Muscle layer of colon (tissue), 2 donors: ENCODE results near the gene CDK14.

Source experiments
- H3K27ac ChIP-seq: one replicate; pipeline ENCODE4 v1.7.0; 2013; ENCODE audit warnings: low read depth, mild to moderate bottlenecking, low read length, moderate library complexity
- H3K27me3 ChIP-seq, 2 donors: one replicate each; pipeline ENCODE4 v1.7.0; 2013; ENCODE audit warnings: low read length in 2 of 2, mild to moderate bottlenecking in 2 of 2; ENCODE audit not compliant: insufficient read depth in 2 of 2, control insufficient read depth in 1 of 2
- H3K36me3 ChIP-seq: one replicate; pipeline ENCODE4 v1.7.0; 2013; ENCODE audit warnings: mild to moderate bottlenecking, low read length; ENCODE audit not compliant: insufficient read depth
- H3K4me1 ChIP-seq: one replicate; pipeline ENCODE4 v1.7.0; 2013; ENCODE audit warnings: mild to moderate bottlenecking, low read length; ENCODE audit not compliant: insufficient read depth
- H3K4me3 ChIP-seq, 2 donors: one replicate each; pipeline ENCODE4 v1.7.0; 2013; ENCODE audit warnings: low read length in 2 of 2, low read depth in 1 of 2, mild to moderate bottlenecking in 1 of 2, moderate library complexity in 1 of 2
- H3K9ac ChIP-seq: one replicate; pipeline ENCODE4 v1.7.0; 2013; ENCODE audit warnings: low read length
- H3K9me3 ChIP-seq: one replicate; pipeline ENCODE4 v1.7.0; 2013; ENCODE audit warnings: mild to moderate bottlenecking, low read length
- donor health status: abdominal sarcoma.
- donor health status: Adenocarcinoma of cecum.

CDK14 gene

GRCh38 chr7:91206361-91206960 is 610.3 kb downstream of the CDK14 start:
- no peaks in the 10 kb centered on the region for H3K9me3 ChIP-seq
- no peak overlapping the region for H3K4me3 ChIP-seq
- H3K27ac ChIP-seq: no peak overlapping the region
- no peaks in the 10 kb centered on the region for H3K27me3 ChIP-seq
- H3K9ac ChIP-seq: no peak overlapping the region
- no peaks in the 10 kb centered on the region for H3K36me3 ChIP-seq
- H3K4me1 ChIP-seq: no peaks in the 10 kb centered on the region

- no peak overlapping the region for H3K27ac ChIP-seq
- no peak overlapping the region for H3K4me3 ChIP-seq
- no peaks in the 10 kb centered on the region for H3K9me3 ChIP-seq
- H3K9ac ChIP-seq: no peak overlapping the region
- H3K27me3 ChIP-seq: no peaks in the 10 kb centered on the region
- H3K4me1 ChIP-seq: no peaks in the 10 kb centered on the region
- no peaks in the 10 kb centered on the region for H3K36me3 ChIP-seq
Observed at GRCh38 chr7:91212582-91212981, 616.5 kb downstream of the CDK14 start.

- no peaks in the 10 kb centered on the region for H3K36me3 ChIP-seq
- no peaks in the 10 kb centered on the region for H3K4me1 ChIP-seq
- no peaks in the 10 kb centered on the region for H3K9me3 ChIP-seq
- no peaks in the 10 kb centered on the region for H3K27me3 ChIP-seq
- H3K4me3 ChIP-seq: no peak overlapping the region
- H3K9ac ChIP-seq: no peak overlapping the region
- no peak overlapping the region for H3K27ac ChIP-seq
Observed at GRCh38 chr7:91226411-91226810, 630.3 kb downstream of the CDK14 start.

GRCh38 chr7:91228327-91228726 is 632.2 kb downstream of the CDK14 start:
- Histone ChIP-seq H3K4me1 (no peaks in the 10 kb centered on the region), H3K4me3 (no peak overlapping the region), H3K36me3 (no peaks in the 10 kb centered on the region), H3K27me3 (no peaks in the 10 kb centered on the region), H3K9ac (no peak overlapping the region), H3K27ac (no peak overlapping the region), H3K9me3 (no peaks in the 10 kb centered on the region)

- H3K9ac ChIP-seq: no peak overlapping the region
- H3K9me3 ChIP-seq: no peaks in the 10 kb centered on the region
- H3K27ac ChIP-seq: no peak overlapping the region
- no peak overlapping the region for H3K4me3 ChIP-seq
- H3K27me3 ChIP-seq: no peaks in the 10 kb centered on the region
- H3K36me3 ChIP-seq: no peaks in the 10 kb centered on the region
- no peaks in the 10 kb centered on the region for H3K4me1 ChIP-seq
Observed at GRCh38 chr7:91228927-91229558, 632.9 kb downstream of the CDK14 start.

GRCh38 chr7:91230100-91230499 is 634.0 kb downstream of the CDK14 start:
- Histone ChIP-seq H3K9ac (no peak overlapping the region), H3K27me3 (no peaks in the 10 kb centered on the region), H3K36me3 (no peaks in the 10 kb centered on the region), H3K4me3 (no peak overlapping the region), H3K9me3 (no peaks in the 10 kb centered on the region), H3K4me1 (no peaks in the 10 kb centered on the region), H3K27ac (no peak overlapping the region)

- Histone ChIP-seq H3K4me3 (no peak overlapping the region), H3K9ac (no peak overlapping the region)
Observed at GRCh38 chr7:91230503-91230902, 634.4 kb downstream of the CDK14 start.

GRCh38 chr7:91233212-91233611 is 637.1 kb downstream of the CDK14 start:
- Histone ChIP-seq H3K9ac (no peak overlapping the region), H3K36me3 (no peaks in the 10 kb centered on the region), H3K27ac (no peak overlapping the region), H3K27me3 (no peaks in the 10 kb centered on the region), H3K9me3 (no peaks in the 10 kb centered on the region), H3K4me1 (no peaks in the 10 kb centered on the region), H3K4me3 (no peak overlapping the region)

More at GRCh38 chr7:91230503-91230902, 634.4 kb downstream of the CDK14 start:
- Histone ChIP-seq H3K27ac (no peak overlapping the region), H3K27me3 (no peaks in the 10 kb centered on the region), H3K9me3 (no peaks in the 10 kb centered on the region), H3K4me1 (no peaks in the 10 kb centered on the region), H3K36me3 (no peaks in the 10 kb centered on the region)

GRCh38 chr7:91235211-91235832 is 639.2 kb downstream of the CDK14 start:
- Histone ChIP-seq H3K9ac (no peak overlapping the region), H3K4me3 (no peak overlapping the region), H3K4me1 (peaks cover 6% of the 10 kb centered on the region), H3K27me3 (no peaks in the 10 kb centered on the region), H3K9me3 (no peaks in the 10 kb centered on the region), H3K27ac (no peak overlapping the region), H3K36me3 (no peaks in the 10 kb centered on the region)

GRCh38 chr7:91239171-91239604 is 643.1 kb downstream of the CDK14 start:
- no peak overlapping the region for H3K4me3 ChIP-seq
- H3K27ac ChIP-seq: no peak overlapping the region
- H3K9me3 ChIP-seq: no peaks in the 10 kb centered on the region
- no peak overlapping the region for H3K9ac ChIP-seq
- H3K36me3 ChIP-seq: no peaks in the 10 kb centered on the region
- H3K4me1 ChIP-seq: peaks cover 7% of the 10 kb centered on the region
- no peaks in the 10 kb centered on the region for H3K27me3 ChIP-seq

GRCh38 chr7:91239772-91240171 is 643.7 kb downstream of the CDK14 start:
- H3K27ac ChIP-seq: no peak overlapping the region
- H3K9ac ChIP-seq: no peak overlapping the region

More at GRCh38 chr7:91239772-91240171, 643.7 kb downstream of the CDK14 start:
- Histone ChIP-seq H3K4me1 (peaks cover 7% of the 10 kb centered on the region), H3K4me3 (no peak overlapping the region), H3K36me3 (no peaks in the 10 kb centered on the region), H3K9me3 (no peaks in the 10 kb centered on the region), H3K27me3 (no peaks in the 10 kb centered on the region)
